NCI-H69 (cell line): ENCODE measurements around the gene MEGF6.

Source experiments
- DNase-seq: peaks from one replicate; lab custom pipeline; 2025; lab: John Stamatoyannopoulos, UW

MEGF6 gene

DNA sequence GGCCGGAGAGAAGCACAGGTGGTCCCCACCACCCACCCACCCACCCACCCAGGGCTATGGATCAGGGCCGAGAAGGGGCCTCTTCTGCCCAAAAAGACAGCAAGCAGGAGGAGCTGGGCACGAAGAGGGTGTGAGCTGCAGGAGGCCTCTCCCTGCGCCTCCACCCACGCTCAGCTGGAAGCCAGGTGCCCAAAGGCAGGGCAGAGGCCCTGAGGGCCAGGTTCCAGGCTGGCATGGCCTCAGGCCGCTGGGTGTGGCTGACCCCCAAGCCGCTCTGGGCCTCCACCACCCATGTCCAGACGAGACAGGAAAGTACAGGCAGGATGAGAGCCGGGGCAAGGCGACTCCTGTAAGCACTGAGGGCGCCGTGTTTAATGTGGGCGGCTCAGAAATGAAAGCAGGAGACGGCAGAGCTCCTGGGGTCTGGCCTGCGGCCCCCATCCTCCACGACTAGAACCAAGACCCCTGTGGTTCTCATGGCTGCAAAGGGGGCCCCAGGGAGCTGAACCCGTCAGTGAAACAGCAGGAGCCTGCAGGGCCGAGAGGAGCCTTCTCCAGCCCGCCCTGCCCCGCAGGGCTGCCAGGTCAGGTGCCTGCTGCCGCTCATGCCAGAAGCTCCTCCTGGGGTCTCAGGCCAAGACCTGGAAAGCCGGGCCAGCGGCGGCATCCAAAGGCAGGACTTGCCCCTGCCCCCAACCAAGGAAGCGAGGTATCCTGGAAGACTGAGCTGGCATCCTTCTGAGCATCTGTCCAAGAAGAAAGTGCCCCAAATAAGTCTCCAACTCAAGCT is 56.0 kb downstream of the MEGF6 start:
- no peak for DNase-seq

DNA sequence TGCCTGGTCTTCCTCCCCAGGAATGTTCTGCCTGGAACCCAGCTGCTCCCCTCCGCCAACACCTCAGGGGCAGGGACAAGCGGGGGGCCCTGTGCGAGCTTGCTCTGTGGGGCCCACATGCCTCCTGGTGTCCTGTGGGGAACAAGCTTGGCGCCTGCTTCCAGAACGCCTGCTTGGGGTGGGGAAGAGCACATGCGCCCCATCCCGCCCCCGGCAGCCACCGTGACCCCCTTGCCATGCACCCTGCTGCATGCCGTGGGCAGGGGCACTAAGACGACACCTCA is 57.4 kb downstream of the MEGF6 start:
- DNase-seq, result no peak

DNA sequence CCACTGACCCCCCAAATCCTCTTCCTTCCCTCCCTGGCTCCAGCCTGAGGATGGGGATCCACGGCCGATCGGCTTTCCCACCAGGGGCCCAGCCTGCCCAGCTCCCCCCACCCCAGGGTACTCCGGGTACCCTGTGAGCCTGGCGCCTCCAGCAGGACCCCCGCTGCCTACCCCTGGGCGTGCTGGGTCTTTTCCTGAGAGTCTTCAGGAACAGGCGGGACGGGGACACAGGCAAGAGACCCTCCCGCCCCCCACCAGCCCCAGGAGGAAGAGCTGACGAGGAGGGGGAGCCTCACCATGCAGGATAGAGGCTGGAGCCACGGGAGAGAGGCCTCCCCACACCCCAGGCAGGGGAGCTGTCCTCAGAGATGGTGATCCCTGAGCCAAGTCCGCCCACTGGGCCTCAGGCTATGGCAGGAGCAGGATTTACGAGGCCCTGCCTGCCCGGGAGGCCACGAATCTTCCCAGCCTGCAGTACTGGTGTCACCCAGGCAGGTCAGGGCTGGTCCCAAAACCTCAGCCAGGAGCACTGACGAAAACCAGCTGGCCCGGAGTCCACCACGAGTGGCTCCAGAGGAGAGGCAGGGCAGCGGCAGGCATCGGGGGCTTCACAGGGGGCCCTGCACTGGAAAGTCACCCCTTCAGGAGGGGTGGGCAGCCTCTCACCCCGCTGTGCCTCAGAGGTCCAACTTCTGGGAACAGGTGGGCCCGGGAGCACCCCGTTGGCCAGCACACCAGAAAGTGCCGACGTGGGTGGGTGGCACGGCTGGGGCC is 58.0 kb downstream of the MEGF6 start:
- peak; percentile 9 for DNase-seq

DNA sequence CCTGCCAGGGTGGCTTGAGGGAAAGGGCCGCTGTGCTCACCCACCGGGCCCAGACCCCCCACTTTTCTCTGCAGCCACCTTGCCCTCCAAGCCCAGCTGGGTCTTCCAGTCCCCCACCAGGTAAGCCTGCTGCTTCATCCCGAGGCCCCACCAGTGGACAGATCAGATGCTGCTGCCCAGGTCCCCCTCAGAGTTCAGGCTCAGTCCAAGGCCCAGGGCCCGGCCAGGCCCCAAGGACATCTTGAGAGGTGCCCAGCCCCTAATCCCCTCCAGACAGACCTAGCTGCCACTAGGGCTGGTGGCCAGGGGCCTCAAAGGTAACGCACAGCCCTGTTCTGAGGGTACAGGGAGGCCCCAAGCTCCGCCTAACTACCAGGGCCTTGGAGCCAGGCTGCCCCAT is 58.6 kb downstream of the MEGF6 start:
- no peak for DNase-seq

DNA sequence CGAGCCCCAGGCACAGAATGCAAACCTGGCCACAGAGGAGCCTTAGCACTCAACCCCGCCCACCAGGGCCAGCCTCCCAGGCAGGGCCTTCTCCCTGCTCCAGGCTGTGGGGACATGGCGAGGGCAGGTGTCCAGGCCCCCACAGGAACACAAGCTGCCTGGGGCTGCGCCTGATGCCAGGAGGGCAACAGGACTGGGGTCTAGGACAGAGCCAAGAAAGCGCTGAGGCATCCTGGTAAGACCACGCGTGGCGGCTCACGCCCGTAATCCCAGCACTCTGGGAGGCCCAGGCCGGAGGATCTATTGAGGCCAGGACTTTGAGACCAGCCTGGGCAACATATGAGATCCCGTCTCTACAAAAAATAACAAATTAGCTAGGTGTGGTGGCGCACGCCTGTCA is 59.1 kb downstream of the MEGF6 start:
- DNase-seq, result no peak

DNA sequence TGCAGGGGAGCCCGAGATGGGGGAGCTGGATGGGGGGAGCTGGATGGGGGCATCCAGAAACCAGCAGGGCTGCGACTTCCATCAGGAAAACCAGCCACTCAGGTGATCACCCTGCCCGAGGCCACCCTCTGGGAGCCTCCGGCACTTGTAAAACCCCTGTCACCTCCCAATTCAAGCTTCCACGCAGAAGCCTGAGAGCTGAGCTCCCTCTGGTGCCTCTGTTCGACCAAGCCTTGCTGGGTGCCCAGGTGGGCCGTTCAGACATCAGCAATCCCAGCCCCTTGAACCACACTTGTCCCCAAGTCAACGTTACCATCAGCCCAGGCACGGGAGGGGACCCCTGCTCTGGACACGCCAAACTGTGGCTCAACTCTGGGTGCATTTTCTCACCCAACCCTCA is 59.6 kb downstream of the MEGF6 start:
- DNase-seq, result peak; percentile 37

DNA sequence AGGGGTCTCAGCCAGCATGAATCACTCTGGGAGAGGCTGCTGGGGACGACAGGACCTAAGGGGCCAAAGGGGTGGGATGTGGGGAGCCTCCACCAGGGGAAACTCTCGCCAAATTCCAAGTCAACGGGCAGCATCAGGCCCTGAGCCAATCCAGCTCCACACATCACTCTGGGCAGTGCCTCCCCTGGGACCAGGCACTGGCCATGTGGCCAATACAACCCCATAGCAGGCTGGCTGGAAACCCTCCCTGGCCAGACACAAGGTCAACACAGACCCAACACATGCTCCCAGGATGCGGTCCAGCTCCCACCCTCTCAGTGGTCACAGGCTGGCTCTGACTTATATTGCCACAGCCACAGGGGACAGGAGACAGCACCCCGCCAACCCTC is 60.0 kb downstream of the MEGF6 start:
- no peak for DNase-seq

DNA sequence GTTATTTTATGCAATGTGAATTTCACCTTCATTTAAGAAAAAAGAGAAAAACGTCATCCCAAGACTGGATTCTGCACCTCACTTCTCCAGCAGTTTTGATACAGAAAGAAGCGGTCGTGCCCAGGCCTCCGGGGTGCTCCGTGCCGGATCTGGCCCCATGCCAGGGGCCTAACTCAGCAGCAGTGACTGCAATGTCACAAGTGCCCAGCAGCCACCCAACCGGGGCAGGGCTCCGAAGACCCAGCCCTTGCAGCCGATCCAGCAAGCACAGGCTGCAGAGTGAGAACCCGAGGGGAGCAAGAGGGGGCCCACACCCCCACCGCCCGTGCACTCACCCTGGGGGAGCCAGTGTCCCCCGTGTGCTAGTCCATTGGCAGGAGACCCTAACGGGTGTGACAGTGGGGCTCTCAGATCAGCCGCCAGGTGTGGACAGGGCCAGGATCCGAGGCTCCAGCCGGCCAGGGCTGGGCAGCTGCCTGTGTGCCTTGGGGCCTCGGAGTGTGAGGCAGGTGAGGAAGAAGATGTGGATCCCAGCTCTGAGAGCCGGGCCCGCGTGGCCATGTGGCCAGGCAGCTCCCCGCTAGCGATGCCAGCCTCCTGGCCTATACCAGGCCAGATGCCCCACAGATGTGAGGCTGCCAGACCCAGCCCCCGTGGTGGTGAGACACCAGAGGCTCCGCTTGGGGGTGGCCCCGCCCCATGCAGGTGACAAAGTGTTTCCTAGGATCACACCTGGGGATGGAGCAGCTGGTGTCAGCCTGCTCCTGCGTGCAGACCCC is 60.6 kb downstream of the MEGF6 start:
- peak; percentile 65 for DNase-seq

DNA sequence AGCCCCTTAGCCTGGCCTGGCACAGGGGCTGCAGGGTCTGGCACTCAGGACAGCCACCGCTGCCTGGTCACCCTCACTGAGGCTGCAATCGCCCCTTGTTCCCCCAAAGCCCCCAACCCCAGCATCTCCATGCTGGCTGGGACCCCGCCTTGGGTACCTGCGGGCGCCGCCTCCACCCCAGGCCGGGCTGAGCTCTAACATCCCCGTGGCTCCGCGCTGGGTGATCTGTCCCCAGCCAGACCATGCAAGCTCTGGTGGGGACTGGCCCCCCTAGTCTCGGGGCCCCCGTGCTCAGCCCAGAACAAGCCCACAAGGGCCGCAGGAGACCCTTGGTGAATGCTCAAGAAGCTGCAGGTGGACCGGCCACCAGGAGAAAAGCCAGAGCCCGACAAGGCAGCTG is 62.4 kb downstream of the MEGF6 start:
- no peak for DNase-seq

DNA sequence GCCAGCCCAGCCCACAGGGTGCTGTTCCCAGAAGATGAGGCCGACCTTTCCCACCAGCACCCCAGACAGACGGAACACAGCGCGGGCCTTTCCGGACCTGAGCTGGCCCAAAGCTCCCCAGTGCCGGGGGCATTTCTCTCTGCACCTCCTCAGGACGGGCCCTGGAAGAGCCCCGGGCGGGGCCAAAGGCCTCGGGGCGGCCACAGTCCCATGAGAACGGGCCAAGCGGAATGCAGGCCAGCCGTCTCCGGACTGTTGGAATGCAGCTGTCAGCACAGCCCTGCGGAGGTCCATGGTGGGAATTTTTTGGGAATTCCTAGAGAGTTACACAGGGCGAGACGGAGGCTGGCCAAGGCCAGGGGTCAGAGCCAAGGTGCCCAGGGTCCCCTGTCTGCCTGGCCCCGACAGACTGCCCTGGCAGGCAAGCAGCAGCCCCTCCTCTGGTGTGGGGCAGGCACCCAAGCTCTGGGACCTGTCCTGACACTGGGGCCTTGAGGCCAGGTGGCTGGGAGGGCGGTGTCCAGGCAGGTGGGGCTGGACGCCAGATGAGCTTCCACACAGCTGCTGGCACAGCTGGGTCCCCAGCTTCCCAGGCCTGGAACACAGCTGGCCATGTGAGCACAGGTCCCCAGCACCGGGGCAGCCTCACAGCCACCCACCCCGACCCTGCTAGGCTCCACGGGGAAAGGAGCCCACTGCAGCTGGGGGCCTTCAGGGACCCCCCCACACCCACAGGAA is 63.0 kb downstream of the MEGF6 start:
- no peak for DNase-seq

DNA sequence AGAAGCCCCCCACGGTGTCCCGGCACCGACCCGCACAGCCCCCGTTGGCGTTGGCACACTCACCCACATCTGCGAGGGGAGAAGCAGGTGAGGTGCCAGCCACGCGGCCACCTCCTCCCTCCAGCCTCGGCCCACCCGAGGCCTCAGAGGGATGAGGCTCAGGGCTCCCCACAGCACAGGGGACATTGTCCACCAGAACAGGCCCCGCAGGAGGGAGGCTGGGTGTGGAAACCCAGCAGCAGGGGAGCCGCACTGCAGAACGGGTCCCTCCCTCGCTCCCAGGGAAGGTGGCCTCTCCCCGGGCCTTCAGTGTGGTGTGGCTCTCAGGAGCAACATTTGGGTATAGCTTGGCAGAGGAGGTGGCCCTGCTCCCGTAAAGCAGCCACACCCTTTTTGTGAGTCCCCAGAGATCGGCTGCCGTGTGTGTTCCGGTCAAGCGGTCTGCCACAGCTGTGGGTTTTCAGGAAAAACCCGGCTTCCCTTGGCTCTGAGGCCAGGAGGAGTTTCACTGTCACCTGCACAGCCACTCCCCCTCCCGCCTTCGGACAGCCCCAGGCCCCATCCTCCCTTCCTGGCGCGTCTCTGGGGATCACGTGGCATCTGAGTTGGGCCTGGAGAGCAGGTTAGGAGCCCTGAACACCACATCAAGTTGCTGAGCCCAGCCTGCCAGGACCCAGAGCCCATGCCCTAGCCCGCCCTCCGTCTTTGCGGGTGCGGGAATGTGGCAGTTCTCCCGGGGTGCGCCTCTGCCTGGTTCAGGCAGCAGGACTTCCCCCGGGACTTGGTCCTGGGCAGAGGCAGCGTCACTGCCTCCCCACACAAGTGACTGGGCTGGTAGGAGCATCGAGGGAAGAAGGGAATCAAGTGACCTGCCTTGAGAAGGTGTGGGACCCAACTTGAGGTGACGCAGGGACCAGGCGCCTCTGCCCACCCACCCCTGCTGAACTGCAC is 64.0 kb downstream of the MEGF6 start:
- DNase-seq, result peak; percentile 57

DNA sequence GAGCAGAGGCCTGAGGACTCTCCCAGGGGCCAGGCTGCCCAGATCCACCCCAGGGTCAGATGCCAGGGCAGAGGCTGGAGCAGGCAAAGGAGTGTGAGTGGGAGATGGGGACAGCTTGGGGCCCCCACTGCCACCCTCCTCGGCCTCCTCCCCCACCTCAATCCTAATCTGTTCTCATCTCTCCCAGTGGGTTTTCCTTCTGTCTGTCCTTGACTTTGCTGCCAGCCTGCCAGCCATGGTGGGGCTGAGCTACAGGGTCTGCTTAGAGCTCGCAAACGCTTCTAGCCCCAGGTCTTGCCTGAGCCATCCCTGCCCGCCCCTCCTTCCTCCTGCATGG is 65.3 kb downstream of the MEGF6 start:
- no peak for DNase-seq

DNA sequence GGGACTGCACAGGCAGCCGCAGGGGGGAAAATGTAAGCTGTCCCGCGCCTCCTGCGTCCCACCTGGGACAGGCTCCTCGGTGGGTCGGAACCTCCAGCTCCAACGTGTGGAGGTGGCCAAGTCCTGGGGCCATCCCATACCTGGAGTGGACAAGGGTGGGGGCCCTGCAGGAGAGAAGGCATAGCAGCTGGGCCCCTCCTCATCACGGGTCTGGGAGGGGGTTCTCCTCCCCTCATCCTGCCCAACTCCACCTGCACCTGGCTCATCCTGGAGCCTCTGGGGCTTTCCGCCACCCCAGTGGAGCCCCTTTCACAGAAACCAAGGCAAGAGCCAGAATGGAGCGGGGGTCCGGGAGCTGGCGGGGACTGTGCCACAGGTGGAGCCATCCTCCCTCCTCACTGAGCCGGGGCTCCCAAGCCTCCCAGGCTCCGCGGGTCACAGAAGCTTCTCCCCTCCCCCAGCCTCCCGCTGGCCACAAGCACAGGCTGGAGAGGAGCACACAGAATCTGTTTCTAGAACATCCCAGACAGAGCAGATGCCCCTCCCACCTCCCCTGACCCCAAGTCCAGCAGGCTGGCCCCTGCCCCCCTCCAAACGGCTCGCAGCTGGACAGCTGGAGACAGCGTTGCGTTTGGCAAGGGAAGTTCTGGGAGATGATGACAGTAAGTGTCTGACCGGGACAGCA is 65.8 kb downstream of the MEGF6 start:
- no peak for DNase-seq

DNA sequence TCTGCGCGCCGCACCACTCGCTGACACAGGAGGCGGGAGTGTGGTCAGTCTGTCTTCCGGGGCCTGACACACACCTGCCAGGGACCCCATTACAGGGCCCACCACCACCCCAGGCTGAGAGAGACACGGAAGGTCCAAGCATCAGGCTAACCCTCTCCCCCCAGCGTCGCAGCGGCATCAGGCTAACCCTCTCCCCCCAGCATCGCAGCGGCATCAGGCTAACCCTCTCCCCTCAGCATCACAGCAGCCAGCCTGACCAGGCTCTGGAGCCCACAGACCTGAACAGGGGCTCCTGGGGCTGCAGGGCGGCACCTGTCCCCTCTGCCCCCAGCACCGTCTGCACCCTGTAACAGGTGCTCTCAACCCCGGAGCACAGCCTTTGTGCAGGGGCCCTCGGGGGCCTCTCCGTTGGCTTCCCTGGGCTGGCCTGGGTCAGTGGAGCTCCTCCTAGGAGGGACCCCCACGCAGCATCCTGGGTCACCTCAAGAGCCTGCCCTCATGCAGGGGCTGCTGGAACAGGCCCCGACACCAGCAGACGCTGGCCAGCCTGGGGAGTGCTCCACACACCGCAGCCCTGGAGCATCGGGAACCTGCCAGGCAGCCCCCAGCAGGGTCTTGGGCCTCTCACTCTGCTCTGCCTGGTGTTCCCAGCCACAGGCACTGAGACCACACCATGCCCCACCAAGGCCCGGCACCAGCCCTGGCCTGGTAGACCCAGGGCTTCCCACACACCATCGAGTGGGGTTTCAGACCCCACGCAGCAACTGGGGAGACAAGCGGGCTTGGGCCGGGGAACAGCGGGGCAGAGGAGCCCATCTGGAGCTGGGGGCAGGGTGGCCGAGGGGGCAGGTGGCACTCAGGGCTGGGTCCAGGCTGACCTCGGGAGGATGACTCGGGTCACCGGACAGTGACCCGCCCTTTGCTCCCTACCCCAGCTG is 67.0 kb downstream of the MEGF6 start:
- DNase-seq, result no peak

DNA sequence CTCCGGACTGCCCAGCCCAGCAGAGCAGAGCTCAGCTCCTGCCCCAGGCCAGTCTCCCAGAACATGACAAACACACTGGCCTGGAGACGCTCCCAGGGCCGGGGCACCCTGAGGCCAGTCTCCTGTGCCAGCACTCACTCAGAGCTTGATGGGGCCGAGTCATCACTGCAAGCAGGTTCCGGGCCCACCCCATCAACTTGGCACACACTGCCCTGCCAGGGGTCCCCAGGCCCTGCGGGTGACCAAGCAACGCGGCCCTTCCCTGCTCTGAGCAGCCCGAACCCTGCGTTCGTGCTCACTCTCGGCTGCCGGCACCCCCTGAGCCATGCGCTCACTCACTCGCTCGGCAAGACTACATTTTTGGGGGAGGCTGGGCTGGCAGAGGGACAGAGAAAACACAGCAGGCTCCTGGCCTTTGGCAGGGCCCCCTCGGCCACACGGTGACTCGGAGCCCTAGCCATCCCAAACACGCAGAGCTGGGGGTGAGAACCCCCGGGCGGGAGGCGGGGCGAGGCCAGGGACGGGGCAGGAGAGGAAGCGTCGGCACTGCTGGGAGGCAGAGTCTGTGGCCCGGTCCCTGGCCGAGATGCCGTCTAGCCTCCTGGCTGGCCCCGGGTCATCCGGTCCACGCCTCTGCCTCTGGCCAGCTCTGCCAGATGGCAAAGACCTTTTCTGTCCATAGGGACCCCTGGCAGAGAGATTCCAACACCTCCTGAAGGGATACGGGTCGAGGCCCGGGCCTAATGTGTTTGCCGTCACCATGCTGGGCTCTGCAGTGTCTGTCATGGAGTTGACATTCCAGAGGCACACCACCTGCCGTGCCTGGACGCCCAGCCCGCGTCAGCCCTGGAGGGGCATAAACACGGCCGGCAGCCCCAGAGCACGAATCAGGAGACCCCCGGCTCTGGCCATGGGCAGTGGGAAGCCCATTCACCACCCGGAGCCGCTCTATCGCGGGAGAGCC is 68.0 kb downstream of the MEGF6 start:
- no peak for DNase-seq

DNA sequence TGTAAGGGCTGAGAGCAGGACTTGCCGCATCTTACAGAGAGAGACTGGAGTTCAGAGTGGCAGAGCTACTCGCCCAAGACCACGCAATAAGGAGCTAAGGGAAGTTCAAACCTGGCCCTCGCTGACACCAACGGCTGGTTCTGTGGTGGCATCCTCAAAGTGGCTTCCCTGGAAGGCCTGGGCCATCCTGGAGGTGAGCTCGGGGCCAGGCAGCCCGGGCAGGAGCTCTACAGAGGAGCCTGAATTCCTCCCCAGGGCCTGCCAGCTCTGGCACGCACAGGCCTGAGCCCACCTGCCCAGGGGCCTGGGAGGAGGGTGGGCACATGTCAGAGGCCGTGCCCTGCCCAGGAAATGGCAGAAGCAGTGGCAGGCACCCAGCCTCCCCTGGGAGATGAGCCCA is 68.6 kb downstream of the MEGF6 start:
- no peak for DNase-seq

DNA sequence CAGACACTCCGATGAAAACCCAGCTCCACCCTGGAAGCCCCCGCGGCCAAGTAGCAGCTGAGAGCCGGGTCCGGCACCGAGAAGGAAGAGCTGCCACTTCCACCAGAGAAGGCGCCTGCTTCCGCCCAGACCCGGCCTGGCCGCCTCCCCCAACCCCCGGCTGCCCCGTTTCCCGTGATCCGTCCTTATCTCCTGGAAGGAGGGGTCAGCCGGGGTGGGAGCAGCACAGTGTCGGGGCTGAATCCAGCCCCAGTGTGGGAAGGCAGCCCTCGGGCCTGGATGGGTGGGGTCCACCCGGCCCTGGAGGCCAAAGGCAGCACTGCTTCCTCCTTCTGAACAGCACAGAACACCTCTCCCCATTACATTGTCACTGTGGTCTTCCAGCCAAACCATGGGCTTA is 69.4 kb downstream of the MEGF6 start:
- no peak for DNase-seq

DNA sequence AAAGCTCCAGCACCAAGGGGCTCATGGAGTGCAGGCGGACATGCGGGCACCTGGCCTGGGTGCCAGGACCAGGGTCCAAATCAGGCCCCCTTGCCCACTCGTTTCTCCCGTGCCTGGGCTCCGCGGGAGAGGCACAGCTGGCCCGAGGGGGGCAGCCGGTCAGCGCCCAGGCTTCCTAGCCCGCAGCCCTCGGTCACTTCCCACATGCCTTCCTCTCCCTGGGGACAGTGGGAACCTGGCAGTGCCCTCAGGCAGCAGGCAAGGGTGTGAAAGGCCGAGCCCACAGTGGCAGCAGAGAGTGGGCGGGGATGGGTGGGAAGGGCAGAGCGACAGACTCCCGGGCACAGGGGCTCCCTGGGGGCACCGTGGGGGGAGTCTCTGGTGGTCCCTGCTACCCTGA is 69.8 kb downstream of the MEGF6 start:
- no peak for DNase-seq
